ENCODE measurements around the gene CHST1. TPM values are rescaled to one million over a fixed set of nuclear protein-coding genes. Genes with fewer than 3 reads are reported as not detected.

Gene CHST1
- total RNA-seq, 1 donor from 2014 or later = 0.88 TPM

DNA sequence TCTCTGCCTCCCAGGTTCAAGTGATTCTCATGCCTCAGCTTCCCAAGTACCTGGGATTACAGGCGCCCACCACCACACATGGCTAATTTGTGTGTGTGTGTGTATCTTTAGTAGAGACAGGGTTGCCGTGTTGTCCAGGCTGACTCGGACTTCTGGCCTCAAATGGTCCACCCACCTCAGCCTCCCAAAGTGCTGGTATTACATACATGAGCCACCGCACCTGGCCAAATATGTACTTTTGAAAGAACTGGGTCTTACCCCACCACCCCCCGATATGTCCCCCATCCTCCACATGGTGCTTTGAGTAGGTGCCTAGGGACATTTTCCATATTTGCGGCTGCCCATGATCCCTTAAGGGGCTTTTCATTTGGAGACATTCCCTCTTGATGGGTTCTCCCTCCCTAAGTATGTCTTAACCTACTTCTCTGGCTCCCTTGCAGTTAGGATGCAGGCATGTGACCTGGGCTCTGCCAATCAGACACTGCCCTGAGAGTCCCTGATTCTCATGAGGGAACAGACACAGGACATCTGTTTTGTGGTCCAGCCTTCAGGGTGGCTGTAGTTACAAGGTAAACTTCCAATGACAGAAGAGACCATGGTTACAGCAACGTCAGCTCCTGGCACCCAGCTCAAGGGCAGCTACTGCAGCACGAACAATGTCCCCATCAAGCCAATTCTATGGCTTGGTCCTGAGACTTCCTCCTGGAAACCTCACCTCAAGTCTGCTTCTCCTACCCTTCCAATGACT is 48.4 kb downstream of the CHST1 start:
- no peaks in the 10 kb centered on the region for H3K36me3 ChIP-seq (ENCODE audit: control insufficient read depth, insufficient read depth, low read length)
- TF ChIP-seq, protein P1, sequence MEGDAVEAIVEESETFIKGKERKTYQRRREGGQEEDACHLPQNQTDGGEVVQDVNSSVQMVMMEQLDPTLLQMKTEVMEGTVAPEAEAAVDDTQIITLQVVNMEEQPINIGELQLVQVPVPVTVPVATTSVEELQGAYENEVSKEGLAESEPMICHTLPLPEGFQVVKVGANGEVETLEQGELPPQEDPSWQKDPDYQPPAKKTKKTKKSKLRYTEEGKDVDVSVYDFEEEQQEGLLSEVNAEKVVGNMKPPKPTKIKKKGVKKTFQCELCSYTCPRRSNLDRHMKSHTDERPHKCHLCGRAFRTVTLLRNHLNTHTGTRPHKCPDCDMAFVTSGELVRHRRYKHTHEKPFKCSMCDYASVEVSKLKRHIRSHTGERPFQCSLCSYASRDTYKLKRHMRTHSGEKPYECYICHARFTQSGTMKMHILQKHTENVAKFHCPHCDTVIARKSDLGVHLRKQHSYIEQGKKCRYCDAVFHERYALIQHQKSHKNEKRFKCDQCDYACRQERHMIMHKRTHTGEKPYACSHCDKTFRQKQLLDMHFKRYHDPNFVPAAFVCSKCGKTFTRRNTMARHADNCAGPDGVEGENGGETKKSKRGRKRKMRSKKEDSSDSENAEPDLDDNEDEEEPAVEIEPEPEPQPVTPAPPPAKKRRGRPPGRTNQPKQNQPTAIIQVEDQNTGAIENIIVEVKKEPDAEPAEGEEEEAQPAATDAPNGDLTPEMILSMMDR (IDR thresholded peaks at IDR 0.05; ENCODE audit: insufficient read depth, low read length, poor library complexity, severe bottlenecking) = no peak
- H3K4me3 ChIP-seq (ENCODE audit: low read depth, low read length) = no peak overlapping the region
- DNase-seq (ENCODE audit: low read depth) = no peak
- H3K27me3 ChIP-seq (ENCODE audit: control insufficient read depth, insufficient read depth, low read length) = peaks cover 3% of the 10 kb centered on the region

DNA sequence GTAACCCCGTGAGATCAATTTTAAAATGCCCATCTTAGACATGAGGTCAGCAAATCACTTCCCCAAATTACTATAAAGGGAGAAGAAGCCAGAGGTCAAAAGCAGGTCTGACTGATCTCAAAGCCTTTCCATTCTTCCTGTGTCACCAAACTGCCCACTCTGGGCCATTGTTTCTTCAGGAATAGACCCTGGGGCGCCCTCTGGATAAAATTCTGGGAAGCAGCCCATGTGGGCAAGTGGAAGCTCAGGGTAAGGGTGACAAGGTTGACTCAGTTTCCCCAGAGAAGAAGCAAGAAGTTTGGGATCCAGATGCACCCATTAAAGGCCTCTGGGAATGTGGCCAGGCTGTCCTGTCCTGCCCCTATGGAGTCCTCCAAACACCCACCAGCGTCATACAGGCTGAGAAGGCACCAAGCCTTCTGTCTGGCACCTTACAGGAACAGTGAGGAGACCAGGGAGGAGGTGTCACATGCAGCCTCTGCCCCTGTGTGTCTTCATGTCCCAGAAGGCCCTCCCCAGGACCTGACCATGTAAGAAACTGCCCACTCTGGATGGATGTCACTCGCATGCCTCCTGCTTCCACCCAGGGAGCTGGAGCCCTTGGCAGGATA is 50.1 kb downstream of the CHST1 start:
- no peak for DNase-seq (ENCODE audit: low read depth)
- H3K27me3 ChIP-seq (ENCODE audit: control insufficient read depth, insufficient read depth, low read length) = peaks cover 3% of the 10 kb centered on the region
- H3K4me3 ChIP-seq (ENCODE audit: low read depth, low read length) = no peak overlapping the region
- TF ChIP-seq, protein P1 (IDR thresholded peaks at IDR 0.05; ENCODE audit: insufficient read depth, low read length, poor library complexity, severe bottlenecking) = no peak
- no peaks in the 10 kb centered on the region for H3K36me3 ChIP-seq (ENCODE audit: control insufficient read depth, insufficient read depth, low read length)

DNA sequence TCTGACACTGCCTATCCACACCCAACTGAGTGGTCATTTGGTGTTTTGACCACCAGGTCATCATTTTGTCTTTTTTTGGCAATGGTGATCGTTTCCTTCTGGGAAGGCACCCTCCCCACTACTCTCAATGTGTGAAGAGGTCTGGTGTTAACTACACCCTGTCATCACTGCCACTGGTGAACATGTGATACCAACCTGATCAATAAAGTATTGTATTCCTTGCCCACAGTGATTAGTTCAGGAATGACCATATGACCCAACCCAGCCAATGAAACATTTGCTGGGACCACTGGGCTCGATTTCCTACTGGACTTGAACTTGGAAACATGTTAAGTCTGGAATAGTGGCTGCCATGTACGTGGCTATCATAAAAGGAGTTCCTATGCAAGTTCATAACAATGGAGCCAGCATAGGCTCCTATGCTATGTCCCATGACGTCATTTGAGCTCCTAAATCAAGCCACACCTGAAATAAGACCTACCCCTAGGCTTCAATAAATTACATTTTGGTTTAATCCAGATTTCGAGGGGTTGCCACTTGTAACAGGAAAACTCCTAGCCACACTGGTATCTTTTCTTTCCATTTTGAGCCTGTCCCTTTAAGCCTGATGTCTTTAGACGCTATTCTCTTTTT is 51.1 kb downstream of the CHST1 start:
- Histone ChIP-seq H3K27me3 (ENCODE audit: control insufficient read depth, insufficient read depth, low read length) (peaks cover 3% of the 10 kb centered on the region), H3K36me3 (ENCODE audit: control insufficient read depth, insufficient read depth, low read length) (no peaks in the 10 kb centered on the region), H3K4me3 (ENCODE audit: low read depth, low read length) (no peak overlapping the region)
- DNase-seq (ENCODE audit: low read depth) = no peak
- TF ChIP-seq, protein P1 (IDR thresholded peaks at IDR 0.05; ENCODE audit: insufficient read depth, low read length, poor library complexity, severe bottlenecking) = no peak

DNA sequence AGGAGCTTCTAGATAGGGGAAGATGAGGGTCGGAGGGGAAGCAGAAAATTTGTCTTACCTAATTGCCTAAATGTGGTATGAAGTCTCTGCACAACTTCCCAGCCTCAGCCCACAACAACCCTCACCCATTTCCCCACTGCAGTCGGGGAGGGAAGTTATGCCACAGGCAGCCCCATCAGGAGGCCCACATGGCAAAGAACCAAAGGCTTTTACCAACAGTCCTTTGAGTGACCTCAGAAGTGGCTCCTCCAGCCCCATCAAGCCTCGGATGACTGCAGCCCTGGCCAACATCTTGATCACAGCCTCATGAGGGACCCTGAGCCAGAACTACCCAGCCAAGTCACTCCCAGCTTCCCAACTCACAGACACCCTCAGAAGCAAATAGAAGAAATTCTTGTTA is 54.8 kb downstream of the CHST1 start:
- no peak for DNase-seq (ENCODE audit: low read depth)
- TF ChIP-seq, protein P1 (IDR thresholded peaks at IDR 0.05; ENCODE audit: insufficient read depth, low read length, poor library complexity, severe bottlenecking) = no peak
- no peak overlapping the region for H3K4me3 ChIP-seq (ENCODE audit: low read depth, low read length)
- H3K36me3 ChIP-seq (ENCODE audit: control insufficient read depth, insufficient read depth, low read length) = no peaks in the 10 kb centered on the region
- H3K27me3 ChIP-seq (ENCODE audit: control insufficient read depth, insufficient read depth, low read length) = peaks cover 3% of the 10 kb centered on the region

DNA sequence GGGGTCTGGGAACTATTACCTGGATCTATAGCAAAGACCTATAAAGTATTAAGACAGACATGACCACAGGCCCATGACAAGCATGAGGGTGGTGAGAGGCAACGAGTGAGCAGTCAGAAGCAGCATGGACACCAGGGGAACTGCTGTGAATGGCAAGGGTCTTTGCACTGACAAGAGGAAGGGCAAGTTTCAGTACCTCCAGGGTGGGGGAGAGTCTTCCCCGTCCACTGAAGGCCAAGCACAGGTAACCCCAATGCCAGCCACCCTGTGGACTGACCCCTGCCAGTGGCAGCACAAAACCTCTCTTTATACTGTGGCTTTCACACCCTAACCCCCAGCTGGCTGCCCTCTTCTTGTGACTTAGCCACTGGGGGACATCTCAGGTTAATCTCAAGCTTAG is 55.5 kb downstream of the CHST1 start:
- TF ChIP-seq, protein P1 (IDR thresholded peaks at IDR 0.05; ENCODE audit: insufficient read depth, low read length, poor library complexity, severe bottlenecking) = no peak
- H3K36me3 ChIP-seq (ENCODE audit: control insufficient read depth, insufficient read depth, low read length) = no peaks in the 10 kb centered on the region
- H3K4me3 ChIP-seq (ENCODE audit: low read depth, low read length) = no peak overlapping the region
- DNase-seq (ENCODE audit: low read depth) = no peak
- H3K27me3 ChIP-seq (ENCODE audit: control insufficient read depth, insufficient read depth, low read length) = peaks cover 3% of the 10 kb centered on the region
